Measurements from ENCODE around the gene UNC5B. TPM values are rescaled to one million over a fixed set of nuclear protein-coding genes. Genes with fewer than 3 reads are reported as not detected.

Gene UNC5B
- total RNA-seq, 2 experiments from 2014 or later, result 0.07 TPM

DNA sequence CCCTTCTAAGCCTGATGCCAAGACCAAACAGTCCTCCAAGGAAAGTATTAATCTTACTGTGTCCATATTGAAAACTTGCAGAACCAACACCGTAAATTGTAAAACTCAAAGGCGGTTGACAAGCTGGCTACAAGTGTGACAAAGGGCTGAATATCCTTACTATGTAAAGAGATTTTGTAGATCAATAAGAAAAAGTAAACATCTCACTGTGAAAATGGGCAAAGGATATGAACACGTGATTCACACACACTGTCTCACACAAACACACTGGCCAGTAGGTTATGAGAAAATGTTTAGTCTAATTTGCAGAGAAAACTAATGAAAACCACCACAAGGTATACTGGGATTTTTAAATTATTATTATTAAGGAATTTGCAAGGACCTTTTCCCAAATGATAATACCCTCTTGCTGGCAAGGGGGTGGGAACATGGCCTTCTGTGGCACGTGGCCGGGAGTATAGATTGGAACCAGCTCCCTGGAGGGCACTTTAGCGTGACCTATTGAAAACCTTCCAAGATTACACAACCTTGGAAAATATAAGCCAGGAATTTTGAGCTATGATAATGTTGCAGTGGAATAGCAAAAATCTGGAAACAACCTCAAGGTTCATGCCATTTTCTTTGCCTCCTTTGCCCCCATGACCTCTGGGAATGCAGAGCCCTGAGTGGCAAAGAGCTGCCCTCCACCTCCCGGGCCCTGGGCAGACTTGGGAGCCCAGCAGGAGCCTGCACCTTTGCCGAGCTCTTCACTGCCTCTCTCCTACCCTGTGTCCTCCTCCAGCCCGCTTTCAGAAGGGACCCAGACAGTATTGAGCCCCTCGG is 80.5 kb downstream of the UNC5B start:
- Mint-ChIP-seq H3K9me3 (no peaks in the 10 kb centered on the region), H3K27me3 (no peaks in the 10 kb centered on the region), H3K4me3 (no peak overlapping the region), H3K4me1 (ENCODE audit: low read depth) (no peaks in the 10 kb centered on the region), H3K36me3 (ENCODE audit: low read depth) (no peaks in the 10 kb centered on the region), H3K27ac (no peak overlapping the region)
- intact Hi-C loops (cut with micrococcal nuclease), result no loop called here
- ATAC-seq (no peak), DNase-seq (no peak)
- ChIA-PET POLR2A (no interaction called here), CTCF (interaction anchor here (1.0 to 1.2 kb wide), 4 partner anchors 9 to 23 kb away, joined by 3 to 4 read pairs (median 4); no protein-coding TSS in a partner anchor)
- TF ChIP-seq, protein P1, sequence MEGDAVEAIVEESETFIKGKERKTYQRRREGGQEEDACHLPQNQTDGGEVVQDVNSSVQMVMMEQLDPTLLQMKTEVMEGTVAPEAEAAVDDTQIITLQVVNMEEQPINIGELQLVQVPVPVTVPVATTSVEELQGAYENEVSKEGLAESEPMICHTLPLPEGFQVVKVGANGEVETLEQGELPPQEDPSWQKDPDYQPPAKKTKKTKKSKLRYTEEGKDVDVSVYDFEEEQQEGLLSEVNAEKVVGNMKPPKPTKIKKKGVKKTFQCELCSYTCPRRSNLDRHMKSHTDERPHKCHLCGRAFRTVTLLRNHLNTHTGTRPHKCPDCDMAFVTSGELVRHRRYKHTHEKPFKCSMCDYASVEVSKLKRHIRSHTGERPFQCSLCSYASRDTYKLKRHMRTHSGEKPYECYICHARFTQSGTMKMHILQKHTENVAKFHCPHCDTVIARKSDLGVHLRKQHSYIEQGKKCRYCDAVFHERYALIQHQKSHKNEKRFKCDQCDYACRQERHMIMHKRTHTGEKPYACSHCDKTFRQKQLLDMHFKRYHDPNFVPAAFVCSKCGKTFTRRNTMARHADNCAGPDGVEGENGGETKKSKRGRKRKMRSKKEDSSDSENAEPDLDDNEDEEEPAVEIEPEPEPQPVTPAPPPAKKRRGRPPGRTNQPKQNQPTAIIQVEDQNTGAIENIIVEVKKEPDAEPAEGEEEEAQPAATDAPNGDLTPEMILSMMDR (IDR thresholded peaks at IDR 0.05), result no peak

DNA sequence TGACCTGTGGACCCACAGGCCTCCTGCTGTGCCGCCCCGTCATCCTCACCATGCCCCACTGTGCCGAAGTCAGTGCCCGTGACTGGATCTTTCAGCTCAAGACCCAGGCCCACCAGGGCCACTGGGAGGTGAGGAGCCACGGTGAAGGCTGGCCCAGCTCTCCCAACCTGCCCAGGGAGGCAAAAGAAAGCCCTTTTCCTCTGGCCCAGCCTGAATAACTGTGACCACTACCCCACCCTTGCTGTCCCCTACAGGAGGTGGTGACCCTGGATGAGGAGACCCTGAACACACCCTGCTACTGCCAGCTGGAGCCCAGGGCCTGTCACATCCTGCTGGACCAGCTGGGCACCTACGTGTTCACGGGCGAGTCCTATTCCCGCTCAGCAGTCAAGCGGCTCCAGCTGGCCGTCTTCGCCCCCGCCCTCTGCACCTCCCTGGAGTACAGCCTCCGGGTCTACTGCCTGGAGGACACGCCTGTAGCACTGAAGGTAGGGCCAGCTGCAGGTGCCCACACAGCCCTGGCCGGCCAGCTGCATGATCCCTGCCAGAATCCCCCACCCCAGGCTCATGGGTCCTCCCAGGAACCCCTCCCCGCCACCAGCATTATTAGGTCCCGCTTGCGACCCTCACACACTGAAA is 81.2 kb downstream of the UNC5B start:
- Mint-ChIP-seq H3K36me3 (ENCODE audit: low read depth) (no peaks in the 10 kb centered on the region), H3K27ac (no peak overlapping the region), H3K4me1 (ENCODE audit: low read depth) (no peaks in the 10 kb centered on the region), H3K9me3 (no peaks in the 10 kb centered on the region), H3K27me3 (no peaks in the 10 kb centered on the region), H3K4me3 (no peak overlapping the region)
- ChIA-PET POLR2A (interaction anchor here (1.1 kb wide), 1 partner anchor 15 kb away, joined by 3 read pairs; no protein-coding TSS in a partner anchor), CTCF (interaction anchor here (1.2 kb wide), 1 partner anchor 9 kb away, joined by 4 read pairs; no protein-coding TSS in a partner anchor)
- DNase-seq (no peak), ATAC-seq (no peak)
- intact Hi-C loops (cut with micrococcal nuclease), result no loop called here
- TF ChIP-seq, protein P1 (IDR thresholded peaks at IDR 0.05), result no peak

DNA sequence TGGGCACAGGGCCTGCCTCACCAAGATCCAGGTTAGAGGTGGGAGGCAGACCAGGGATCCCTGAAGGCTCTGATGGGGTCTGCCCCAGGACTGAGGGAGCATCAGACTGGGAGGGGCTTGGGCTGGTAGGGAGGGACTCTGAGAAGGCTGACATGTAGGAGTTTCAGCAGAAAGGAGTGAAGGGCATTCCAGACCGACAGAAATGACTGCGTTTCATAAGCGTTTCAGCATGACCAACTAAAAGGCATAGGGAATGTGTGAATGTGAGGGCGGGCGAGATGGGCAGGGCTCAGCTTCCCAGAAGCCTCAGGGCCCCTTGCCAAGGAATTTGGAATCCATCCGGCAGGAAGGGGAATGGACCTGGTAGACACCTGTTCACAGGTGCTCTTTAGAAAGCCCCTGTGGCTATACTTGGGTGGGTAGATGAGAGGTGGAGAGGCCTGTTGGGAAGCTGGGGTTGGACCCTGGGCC is 81.8 kb downstream of the UNC5B start:
- H3K27ac Mint-ChIP-seq, result no peak overlapping the region

DNA sequence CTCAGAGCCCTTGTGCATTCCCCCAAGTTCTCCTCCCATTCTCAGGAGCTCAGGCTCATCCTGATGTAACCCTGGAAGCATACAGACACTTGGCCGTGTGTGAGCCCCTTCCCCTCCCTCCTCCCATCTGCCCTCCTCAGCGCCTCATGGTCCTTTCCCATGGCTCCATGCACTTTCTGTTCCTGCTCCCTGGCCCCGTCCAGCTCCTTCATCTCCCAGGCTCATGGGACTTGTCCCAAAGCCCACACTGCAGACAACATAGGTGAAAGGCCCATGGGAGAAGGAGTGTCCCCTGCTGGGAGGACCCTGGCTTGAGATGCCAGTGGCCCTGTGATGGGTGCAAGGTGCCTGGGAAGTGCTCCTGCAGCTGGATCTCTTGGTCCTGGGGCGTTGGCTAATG is 82.5 kb downstream of the UNC5B start:
- Mint-ChIP-seq H3K4me3 (no peak overlapping the region), H3K27ac (no peak overlapping the region), H3K36me3 (ENCODE audit: low read depth) (no peaks in the 10 kb centered on the region), H3K9me3 (no peaks in the 10 kb centered on the region), H3K4me1 (ENCODE audit: low read depth) (no peaks in the 10 kb centered on the region), H3K27me3 (no peaks in the 10 kb centered on the region)
- ATAC-seq (no peak), DNase-seq (no peak)
- ChIA-PET POLR2A (no interaction called here), CTCF (interaction anchor here (1.0 kb wide), 1 partner anchor 25 kb away, joined by 3 read pairs; no protein-coding TSS in a partner anchor)
- TF ChIP-seq, protein P1 (IDR thresholded peaks at IDR 0.05), result no peak
- intact Hi-C loops (cut with micrococcal nuclease), result no loop called here

More for the DNA sequence above, 81.8 kb downstream of the UNC5B start:
- intact Hi-C loops (cut with micrococcal nuclease), result no loop called here
- no peak for ATAC-seq
- POLR2A ChIA-PET, result interaction anchor here (1.1 kb wide), 1 partner anchor 15 kb away, joined by 3 read pairs; no protein-coding TSS in a partner anchor
- CTCF ChIA-PET, result interaction anchor here (1.0 kb wide), 1 partner anchor 24 kb away, joined by 3 read pairs; no protein-coding TSS in a partner anchor
- H3K36me3 Mint-ChIP-seq (ENCODE audit: low read depth), result no peaks in the 10 kb centered on the region
- H3K9me3 Mint-ChIP-seq, result no peaks in the 10 kb centered on the region
- no peak overlapping the region for H3K4me3 Mint-ChIP-seq
- DNase-seq, result no peak
- TF ChIP-seq, protein P1 (IDR thresholded peaks at IDR 0.05), result no peak
- no peaks in the 10 kb centered on the region for H3K27me3 Mint-ChIP-seq
- no peaks in the 10 kb centered on the region for H3K4me1 Mint-ChIP-seq (ENCODE audit: low read depth)
